ENCODE results near the gene ABL2. TPM values are rescaled to one million over a fixed set of nuclear protein-coding genes. Genes with fewer than 3 reads are reported as not detected.

ABL2 gene
- total RNA-seq, 3 donors from 2014 or later (not counting 1 experiment from before 2014, with no cell fraction given): 11.1 to 16.3 (median 12.9) TPM

DNA sequence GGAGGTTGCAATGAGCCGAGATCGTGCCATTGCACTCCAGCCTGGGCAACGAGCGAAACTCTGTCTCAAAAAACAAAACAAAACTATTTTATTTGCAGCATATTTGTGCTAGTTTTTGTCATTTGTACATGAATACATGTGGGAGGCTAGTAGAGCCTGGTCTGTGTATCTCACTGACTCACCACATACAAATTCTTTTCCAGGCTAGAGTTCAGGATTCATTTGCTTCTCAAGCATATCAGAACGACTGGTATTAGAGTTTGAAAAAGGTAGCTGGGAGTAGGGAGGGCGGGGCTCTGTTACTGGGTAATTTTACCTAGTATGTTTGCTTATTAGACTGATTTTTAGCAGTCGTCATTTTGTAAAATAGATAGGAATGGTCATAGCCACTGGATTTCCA lies 152.1 kb downstream of the ABL2 start:
- H3K36me3 Mint-ChIP-seq: peaks cover 4% of the 10 kb centered on the region
- no peaks in the 10 kb centered on the region for H3K27me3 Mint-ChIP-seq (ENCODE audit: low read depth in 2 of 2)
- no peak overlapping the region for H3K27ac ChIP-seq (ENCODE audit: low read length)
- no peak overlapping the region for H3K27ac Mint-ChIP-seq
- no peaks in the 10 kb centered on the region for H3K9me3 Mint-ChIP-seq
- WGBS (ENCODE audit: insufficient coverage): 89% methylated on average over 5 of the region's 7 CpGs
- no peak overlapping the region for H3K4me3 ChIP-seq (ENCODE audit: low read length)
- intact Hi-C loops (cut with micrococcal nuclease): no loop called here
- peaks cover 2% of the 10 kb centered on the region for H3K36me3 ChIP-seq (ENCODE audit: control insufficient read depth, insufficient read depth, low read length)
- H3K4me1 ChIP-seq (ENCODE audit: control insufficient read depth, insufficient read depth, low read length): peaks cover 8% of the 10 kb centered on the region
- no peaks in the 10 kb centered on the region for H3K9me3 ChIP-seq (ENCODE audit: control insufficient read depth, insufficient read depth, low read length)
- no peak for ATAC-seq
- peaks cover 12% of the 10 kb centered on the region in 2 donors for H3K4me1 Mint-ChIP-seq
- no peak overlapping the region for H3K4me3 Mint-ChIP-seq
- TF ChIP-seq, protein P1, sequence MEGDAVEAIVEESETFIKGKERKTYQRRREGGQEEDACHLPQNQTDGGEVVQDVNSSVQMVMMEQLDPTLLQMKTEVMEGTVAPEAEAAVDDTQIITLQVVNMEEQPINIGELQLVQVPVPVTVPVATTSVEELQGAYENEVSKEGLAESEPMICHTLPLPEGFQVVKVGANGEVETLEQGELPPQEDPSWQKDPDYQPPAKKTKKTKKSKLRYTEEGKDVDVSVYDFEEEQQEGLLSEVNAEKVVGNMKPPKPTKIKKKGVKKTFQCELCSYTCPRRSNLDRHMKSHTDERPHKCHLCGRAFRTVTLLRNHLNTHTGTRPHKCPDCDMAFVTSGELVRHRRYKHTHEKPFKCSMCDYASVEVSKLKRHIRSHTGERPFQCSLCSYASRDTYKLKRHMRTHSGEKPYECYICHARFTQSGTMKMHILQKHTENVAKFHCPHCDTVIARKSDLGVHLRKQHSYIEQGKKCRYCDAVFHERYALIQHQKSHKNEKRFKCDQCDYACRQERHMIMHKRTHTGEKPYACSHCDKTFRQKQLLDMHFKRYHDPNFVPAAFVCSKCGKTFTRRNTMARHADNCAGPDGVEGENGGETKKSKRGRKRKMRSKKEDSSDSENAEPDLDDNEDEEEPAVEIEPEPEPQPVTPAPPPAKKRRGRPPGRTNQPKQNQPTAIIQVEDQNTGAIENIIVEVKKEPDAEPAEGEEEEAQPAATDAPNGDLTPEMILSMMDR (IDR thresholded peaks at IDR 0.05): no peak
- no peak for DNase-seq
- no peaks in the 10 kb centered on the region for H3K27me3 ChIP-seq (ENCODE audit: control insufficient read depth, insufficient read depth, low read length)

DNA sequence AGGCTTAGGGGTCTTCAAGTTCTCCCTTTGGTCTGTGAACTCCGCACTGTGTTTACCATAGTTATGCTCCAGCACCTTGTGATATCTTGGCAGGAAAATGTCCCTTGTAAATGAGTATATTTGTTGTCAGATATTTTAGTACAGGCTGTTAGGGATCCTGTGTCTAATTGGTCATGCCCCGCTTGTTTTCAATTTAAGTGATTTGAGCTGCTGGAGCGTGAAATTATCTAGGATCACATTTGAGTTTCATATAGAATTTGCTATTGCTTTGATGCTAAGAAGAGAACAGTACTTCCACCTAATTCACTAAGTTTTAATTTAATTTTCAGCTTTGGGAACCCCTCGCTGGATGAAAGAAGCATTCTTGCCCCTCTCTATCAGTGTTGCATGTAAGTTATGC lies 163.0 kb downstream of the ABL2 start:
- ATAC-seq: no peak
- H3K27ac Mint-ChIP-seq: no peak overlapping the region
- no peaks in the 10 kb centered on the region for H3K27me3 Mint-ChIP-seq (ENCODE audit: low read depth in 2 of 2)
- H3K9me3 Mint-ChIP-seq: no peaks in the 10 kb centered on the region
- Histone ChIP-seq H3K27ac (ENCODE audit: low read length) (no peak overlapping the region), H3K4me1 (ENCODE audit: control insufficient read depth, insufficient read depth, low read length) (no peaks in the 10 kb centered on the region), H3K36me3 (ENCODE audit: control insufficient read depth, insufficient read depth, low read length) (peaks cover 20% of the 10 kb centered on the region), H3K9me3 (ENCODE audit: control insufficient read depth, insufficient read depth, low read length) (no peaks in the 10 kb centered on the region), H3K4me3 (ENCODE audit: low read length) (no peak overlapping the region), H3K27me3 (ENCODE audit: control insufficient read depth, insufficient read depth, low read length) (no peaks in the 10 kb centered on the region)
- no peaks in the 10 kb centered on the region for H3K4me1 Mint-ChIP-seq
- H3K4me3 Mint-ChIP-seq: no peak overlapping the region
- TF ChIP-seq, protein P1 (IDR thresholded peaks at IDR 0.05): no peak
- WGBS (ENCODE audit: insufficient coverage): 92% methylated on average over 4 of the region's 4 CpGs
- no peak for DNase-seq
- H3K36me3 Mint-ChIP-seq: peaks cover 11% of the 10 kb centered on the region
- intact Hi-C loops (cut with micrococcal nuclease): no loop called here

DNA sequence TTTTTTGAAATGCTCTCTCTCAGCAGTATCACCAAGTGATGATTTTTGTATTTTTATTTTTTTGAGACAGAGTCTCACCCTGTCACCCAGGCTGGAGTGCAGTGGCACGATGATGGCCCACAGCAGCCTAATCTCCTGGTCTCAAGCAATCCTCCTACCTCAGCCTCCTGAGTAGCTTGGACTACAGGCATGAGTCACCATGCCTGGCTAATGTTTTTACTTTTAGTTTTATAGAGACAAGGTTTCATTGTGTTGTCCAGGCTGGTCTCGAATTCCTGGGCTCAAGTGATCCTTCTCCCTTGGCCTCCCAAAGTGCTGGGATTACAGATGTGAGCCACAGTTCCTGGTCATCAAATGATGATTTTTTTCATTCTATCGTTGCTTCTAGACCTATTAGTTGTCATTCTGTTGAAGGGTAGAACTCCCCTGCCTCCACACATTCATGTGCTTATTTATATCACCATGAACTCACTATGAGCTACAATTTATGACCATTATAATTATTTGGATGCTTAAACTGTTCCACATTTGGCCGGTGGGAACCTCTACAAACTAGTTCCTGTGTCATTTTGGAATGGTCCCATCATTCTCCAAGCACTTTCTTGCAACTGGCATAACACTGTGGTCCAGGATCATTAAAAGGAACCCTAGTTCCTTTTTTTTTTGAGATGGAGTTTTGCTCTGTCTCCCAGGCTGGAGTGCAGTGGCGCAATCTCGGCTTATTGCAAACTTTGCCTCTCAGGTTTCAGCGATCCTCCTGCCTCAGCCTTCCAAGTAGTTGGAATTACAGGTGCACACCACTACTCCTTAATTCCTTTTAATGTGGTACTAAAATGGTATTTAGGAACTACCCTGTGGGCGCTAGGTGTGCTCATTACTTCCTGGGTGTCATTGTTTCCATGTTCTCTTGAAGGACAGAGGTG lies 167.9 kb downstream of the ABL2 start:
- no peaks in the 10 kb centered on the region for H3K27me3 ChIP-seq (ENCODE audit: control insufficient read depth, insufficient read depth, low read length)
- 98% methylated on average over 6 of the region's 8 CpGs for WGBS (ENCODE audit: insufficient coverage)
- Mint-ChIP-seq H3K36me3 (peaks cover 10% of the 10 kb centered on the region), H3K9me3 (no peaks in the 10 kb centered on the region), H3K4me1 (no peaks in the 10 kb centered on the region), H3K27ac (no peak overlapping the region), H3K27me3 (ENCODE audit: low read depth in 2 of 2) (no peaks in the 10 kb centered on the region), H3K4me3 (no peak overlapping the region)
- H3K4me3 ChIP-seq (ENCODE audit: low read length): no peak overlapping the region
- intact Hi-C loops (cut with micrococcal nuclease): no loop called here
- TF ChIP-seq, protein P1 (IDR thresholded peaks at IDR 0.05): no peak
- H3K4me1 ChIP-seq (ENCODE audit: control insufficient read depth, insufficient read depth, low read length): no peaks in the 10 kb centered on the region
- H3K27ac ChIP-seq (ENCODE audit: low read length): no peak overlapping the region
- DNase-seq (no peak), ATAC-seq (no peak)
- H3K9me3 ChIP-seq (ENCODE audit: control insufficient read depth, insufficient read depth, low read length): no peaks in the 10 kb centered on the region
- H3K36me3 ChIP-seq (ENCODE audit: control insufficient read depth, insufficient read depth, low read length): peaks cover 14% of the 10 kb centered on the region

Data from natural killer cell (primary cell).